Parathyroid adenoma (tissue), 2 donors: ENCODE data around the gene FAM241A.

Source experiments
- H2AFZ ChIP-seq: fragments of 300-600 bp; sonication (generic); one replicate; pipeline ENCODE4 v1.7.0; 2017; ENCODE audit warnings: antibody characterized with exemption, mild to moderate bottlenecking
- H3K27ac ChIP-seq: fragments of 300-600 bp; sonication (generic); one replicate; pipeline ENCODE4 v1.7.0; 2017
- H3K27me3 ChIP-seq: fragments of 300-600 bp; sonication (generic); one replicate; pipeline ENCODE4 v1.7.0; 2017; ENCODE audit warnings: low read length; ENCODE audit not compliant: control insufficient read depth, insufficient read depth
- H3K36me3 ChIP-seq: fragments of 300-600 bp; sonication (generic); one replicate; pipeline ENCODE4 v1.7.0; 2017; ENCODE audit warnings: low read length; ENCODE audit not compliant: control insufficient read depth, insufficient read depth
- H3K4me1 ChIP-seq: fragments of 300-600 bp; sonication (generic); one replicate; pipeline ENCODE4 v1.7.0; 2017; ENCODE audit warnings: control low read depth
- H3K4me2 ChIP-seq: fragments of 300-600 bp; sonication (generic); one replicate; pipeline ENCODE4 v1.7.0; 2017; ENCODE audit warnings: low read length
- H3K4me3 ChIP-seq: fragments of 300-600 bp; sonication (generic); one replicate; pipeline ENCODE4 v1.7.0; 2017; ENCODE audit warnings: low read depth, low read length
- H3K79me2 ChIP-seq: fragments of 300-600 bp; sonication (generic); one replicate; pipeline ENCODE4 v1.7.0; 2017; ENCODE audit warnings: control low read depth
- H3K9ac ChIP-seq: fragments of 300-600 bp; sonication (generic); one replicate; pipeline ENCODE4 v1.7.0; 2017; ENCODE audit warnings: mild to moderate bottlenecking
- H3K9me3 ChIP-seq: fragments of 300-600 bp; sonication (generic); one replicate; pipeline ENCODE4 v1.7.0; 2017; ENCODE audit warnings: low read length; ENCODE audit not compliant: control insufficient read depth
- TF ChIP-seq, protein P1 (sequence below): fragments of 300-600 bp; sonication (generic); IDR thresholded peaks from one replicate; pipeline ENCODE4 v1.7.0; 2017; ENCODE audit warnings: antibody characterized with exemption, mild to moderate bottlenecking
- donor health status: primary hyperparathyroidism.

The FAM241A gene

DNA sequence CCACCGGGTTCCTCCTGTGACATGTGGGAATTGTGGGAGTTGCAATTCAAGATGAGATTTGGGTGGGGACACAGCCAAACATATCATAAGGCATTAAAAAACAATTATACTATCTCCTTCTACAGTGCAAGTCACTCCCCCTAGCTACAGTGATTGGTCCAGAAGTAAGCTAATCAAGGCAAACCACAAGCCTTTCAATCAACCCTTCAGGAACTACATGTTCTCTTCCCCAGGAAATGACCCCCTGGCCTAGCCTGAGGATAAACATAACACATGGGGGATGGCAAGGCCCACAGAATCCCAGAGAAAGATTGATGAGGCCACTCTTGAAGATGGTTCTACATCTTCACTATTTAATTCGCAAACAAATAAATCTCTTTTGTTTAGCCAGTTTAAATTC lies 25.2 kb upstream of the FAM241A start:
- Histone ChIP-seq H3K4me3 (no peak overlapping the region), H3K36me3 (no peaks in the 10 kb centered on the region), H3K79me2 (no peaks in the 10 kb centered on the region), H3K4me1 (no peaks in the 10 kb centered on the region), H3K27me3 (no peaks in the 10 kb centered on the region), H3K9me3 (no peaks in the 10 kb centered on the region), H3K9ac (no peak overlapping the region), H3K4me2 (no peak overlapping the region), H3K27ac (no peak overlapping the region), H2AFZ (no peak overlapping the region)
- TF ChIP-seq, protein P1, sequence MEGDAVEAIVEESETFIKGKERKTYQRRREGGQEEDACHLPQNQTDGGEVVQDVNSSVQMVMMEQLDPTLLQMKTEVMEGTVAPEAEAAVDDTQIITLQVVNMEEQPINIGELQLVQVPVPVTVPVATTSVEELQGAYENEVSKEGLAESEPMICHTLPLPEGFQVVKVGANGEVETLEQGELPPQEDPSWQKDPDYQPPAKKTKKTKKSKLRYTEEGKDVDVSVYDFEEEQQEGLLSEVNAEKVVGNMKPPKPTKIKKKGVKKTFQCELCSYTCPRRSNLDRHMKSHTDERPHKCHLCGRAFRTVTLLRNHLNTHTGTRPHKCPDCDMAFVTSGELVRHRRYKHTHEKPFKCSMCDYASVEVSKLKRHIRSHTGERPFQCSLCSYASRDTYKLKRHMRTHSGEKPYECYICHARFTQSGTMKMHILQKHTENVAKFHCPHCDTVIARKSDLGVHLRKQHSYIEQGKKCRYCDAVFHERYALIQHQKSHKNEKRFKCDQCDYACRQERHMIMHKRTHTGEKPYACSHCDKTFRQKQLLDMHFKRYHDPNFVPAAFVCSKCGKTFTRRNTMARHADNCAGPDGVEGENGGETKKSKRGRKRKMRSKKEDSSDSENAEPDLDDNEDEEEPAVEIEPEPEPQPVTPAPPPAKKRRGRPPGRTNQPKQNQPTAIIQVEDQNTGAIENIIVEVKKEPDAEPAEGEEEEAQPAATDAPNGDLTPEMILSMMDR = no peak

DNA sequence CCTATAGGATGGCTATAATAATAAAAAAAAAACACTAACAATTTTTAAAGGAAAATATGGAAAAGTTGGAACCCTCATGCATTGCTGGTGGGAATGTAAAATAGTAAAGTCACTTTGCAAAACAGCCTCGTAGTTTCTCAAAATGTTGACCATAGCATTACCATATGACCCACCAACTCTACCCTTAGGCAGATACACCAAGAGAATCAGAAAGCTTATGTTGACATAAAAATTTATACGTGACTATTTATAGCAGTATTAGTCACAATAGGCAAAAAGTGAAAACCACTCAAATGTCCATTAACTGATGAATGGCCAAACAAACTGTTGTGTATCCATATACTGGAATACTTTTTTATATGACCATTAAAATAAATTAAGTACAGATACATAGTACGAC lies 19.8 kb upstream of the FAM241A start:
- Histone ChIP-seq H3K9ac (no peak overlapping the region), H3K4me2 (no peak overlapping the region), H3K9me3 (no peaks in the 10 kb centered on the region), H3K27ac (no peak overlapping the region), H3K79me2 (no peaks in the 10 kb centered on the region), H2AFZ (no peak overlapping the region), H3K4me3 (no peak overlapping the region), H3K27me3 (no peaks in the 10 kb centered on the region), H3K4me1 (no peaks in the 10 kb centered on the region), H3K36me3 (no peaks in the 10 kb centered on the region)
- TF ChIP-seq, protein P1 = no peak

DNA sequence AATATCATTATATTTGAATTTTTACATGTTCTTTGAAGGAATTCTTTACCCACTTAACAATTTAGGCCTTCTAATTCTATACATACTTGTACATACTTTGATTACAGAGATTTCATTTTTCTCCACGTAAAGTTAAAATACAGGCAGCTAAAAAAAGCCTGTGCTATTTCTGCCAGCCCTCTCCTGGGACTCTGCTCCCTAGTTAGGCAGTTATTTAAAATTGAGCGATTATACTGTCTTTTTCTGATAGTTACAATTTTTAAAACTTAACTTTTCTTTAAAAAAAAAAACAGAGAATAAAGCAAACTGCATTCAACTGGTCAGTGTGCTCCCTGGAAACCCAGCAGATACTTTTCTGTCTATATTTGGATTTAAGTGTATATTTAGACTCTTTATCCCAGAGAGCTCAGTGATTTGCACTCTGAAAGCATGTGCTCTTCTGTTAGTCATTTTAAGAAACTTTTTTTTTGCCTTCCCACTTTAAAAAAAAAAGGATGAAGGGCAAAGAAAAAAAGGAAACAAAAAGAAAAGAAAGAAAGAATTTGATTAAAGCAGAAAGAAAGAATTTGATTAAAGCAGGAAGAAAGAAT lies 18.1 kb upstream of the FAM241A start:
- Histone ChIP-seq H2AFZ (no peak overlapping the region), H3K9me3 (no peaks in the 10 kb centered on the region), H3K4me2 (no peak overlapping the region), H3K79me2 (no peaks in the 10 kb centered on the region), H3K36me3 (no peaks in the 10 kb centered on the region), H3K27ac (no peak overlapping the region), H3K4me3 (no peak overlapping the region), H3K4me1 (no peaks in the 10 kb centered on the region), H3K27me3 (no peaks in the 10 kb centered on the region), H3K9ac (no peak overlapping the region)
- TF ChIP-seq, protein P1 = no peak

DNA sequence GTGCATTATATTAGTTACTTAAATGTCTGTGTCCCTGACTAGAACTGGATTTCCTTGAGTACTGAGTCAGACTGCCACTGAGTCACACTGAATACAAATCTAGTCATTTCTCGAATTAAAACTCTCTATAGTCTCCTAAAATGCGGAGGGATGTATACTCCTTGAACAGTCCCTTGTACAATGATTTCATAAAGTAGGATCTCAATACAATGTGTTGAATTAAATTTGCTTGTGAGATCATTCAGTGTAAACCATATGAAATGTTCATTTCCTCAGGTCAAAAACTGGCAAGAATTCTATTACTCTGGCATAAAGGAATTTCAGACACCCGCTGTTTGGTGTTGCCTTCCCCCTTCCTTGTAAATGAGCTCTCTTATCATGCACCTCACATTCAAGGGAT lies 17.5 kb upstream of the FAM241A start:
- no peak overlapping the region for H3K9ac ChIP-seq
- no peak overlapping the region for H3K27ac ChIP-seq
- TF ChIP-seq, protein P1 = no peak
- H3K4me3 ChIP-seq = no peak overlapping the region
- no peaks in the 10 kb centered on the region for H3K9me3 ChIP-seq
- no peaks in the 10 kb centered on the region for H3K36me3 ChIP-seq
- no peaks in the 10 kb centered on the region for H3K4me1 ChIP-seq
- no peaks in the 10 kb centered on the region for H3K27me3 ChIP-seq
- H3K79me2 ChIP-seq = no peaks in the 10 kb centered on the region
- H3K4me2 ChIP-seq = no peak overlapping the region
- H2AFZ ChIP-seq = no peak overlapping the region

DNA sequence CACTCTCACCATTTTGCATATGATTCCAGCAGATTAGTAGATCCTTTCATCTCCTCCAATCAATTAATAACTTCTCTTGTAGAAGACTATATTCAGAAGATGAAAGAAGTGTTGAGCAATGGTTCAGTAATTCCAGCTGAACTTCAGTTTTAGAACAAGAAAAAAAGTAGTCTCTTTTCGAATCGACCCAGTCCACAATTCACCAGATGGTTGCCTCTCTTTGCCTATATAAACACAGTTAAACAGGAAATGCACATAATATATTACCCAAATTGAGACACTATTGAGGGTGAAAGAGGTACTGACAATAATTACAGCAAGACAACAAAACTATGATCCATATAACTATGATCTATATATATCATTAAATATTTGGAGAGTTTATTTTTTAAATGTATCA lies 16.8 kb upstream of the FAM241A start:
- TF ChIP-seq, protein P1 = no peak
- no peak overlapping the region for H3K4me3 ChIP-seq
- H3K9ac ChIP-seq = no peak overlapping the region
- H3K79me2 ChIP-seq = no peaks in the 10 kb centered on the region
- no peak overlapping the region for H2AFZ ChIP-seq
- H3K4me2 ChIP-seq = no peak overlapping the region
- H3K4me1 ChIP-seq = no peaks in the 10 kb centered on the region
- H3K27ac ChIP-seq = no peak overlapping the region
- H3K9me3 ChIP-seq = no peaks in the 10 kb centered on the region
- no peaks in the 10 kb centered on the region for H3K36me3 ChIP-seq
- H3K27me3 ChIP-seq = no peaks in the 10 kb centered on the region
